Measurements from ENCODE around the gene GNAI1.

GNAI1 gene

GRCh38 chr7:80249619-80250295 lies 115.1 kb downstream of the GNAI1 start:
- DNase-seq (ENCODE audit: low read depth in 3 of 3): no peak

GRCh38 chr7:80253237-80253636 lies 118.6 kb downstream of the GNAI1 start:
- no peak for DNase-seq (ENCODE audit: low read depth in 3 of 3)

- no peak for DNase-seq (ENCODE audit: low read depth in 3 of 3)
These were observed 119.0 kb downstream of the GNAI1 start for GRCh38 chr7:80253653-80254052.

- DNase-seq (ENCODE audit: low read depth in 3 of 3): no peak
These were observed 121.0 kb downstream of the GNAI1 start for GRCh38 chr7:80255656-80256055.

GRCh38 chr7:80257756-80258155 lies 123.1 kb downstream of the GNAI1 start:
- no peak for DNase-seq (ENCODE audit: low read depth in 3 of 3)

- no peak for DNase-seq (ENCODE audit: low read depth in 3 of 3)
These were observed 126.0 kb downstream of the GNAI1 start for GRCh38 chr7:80260606-80261005.

- no peak for DNase-seq (ENCODE audit: low read depth in 3 of 3)
These were observed 128.7 kb downstream of the GNAI1 start for GRCh38 chr7:80263333-80263732.

GRCh38 chr7:80263821-80264220 lies 129.2 kb downstream of the GNAI1 start:
- no peak for DNase-seq (ENCODE audit: low read depth in 3 of 3)

GRCh38 chr7:80264769-80265495 lies 130.3 kb downstream of the GNAI1 start:
- DNase-seq (ENCODE audit: low read depth in 3 of 3): no peak

- no peak for DNase-seq (ENCODE audit: low read depth in 3 of 3)
These were observed 138.1 kb downstream of the GNAI1 start for GRCh38 chr7:80272560-80273239.

GRCh38 chr7:80273327-80273726 lies 138.7 kb downstream of the GNAI1 start:
- DNase-seq (ENCODE audit: low read depth in 3 of 3): no peak

- DNase-seq (ENCODE audit: low read depth in 3 of 3): no peak
These were observed 140.6 kb downstream of the GNAI1 start for GRCh38 chr7:80275192-80275605.

All from stimulated activated CD4-positive, alpha-beta T cell treated with anti-CD3 and anti-CD28 coated beads, TNF-alpha, amount 100 ng/mL, for 24 hours (primary cell).